ENCODE results near the gene UBTF.

The UBTF gene

GRCh38 chr17:44198721-44199552 is 20.5 kb downstream of the UBTF start:
- in situ Hi-C loops (cut with HindIII; ENCODE audit: low sequenced_read_pairs): no loop called here

- in situ Hi-C loops (cut with HindIII; ENCODE audit: low sequenced_read_pairs): no loop called here
These were observed 21.3 kb downstream of the UBTF start for GRCh38 chr17:44197980-44198720.

GRCh38 chr17:44197107-44197506 is 22.4 kb downstream of the UBTF start:
- in situ Hi-C loops (cut with HindIII; ENCODE audit: low sequenced_read_pairs): no loop called here

GRCh38 chr17:44193326-44194084 is 26.0 kb downstream of the UBTF start:
- in situ Hi-C loops (cut with HindIII; ENCODE audit: low sequenced_read_pairs): no loop called here

- in situ Hi-C loops (cut with HindIII; ENCODE audit: low sequenced_read_pairs): no loop called here
These were observed 26.7 kb downstream of the UBTF start for GRCh38 chr17:44192750-44193149.

GRCh38 chr17:44191941-44192496 is 27.5 kb downstream of the UBTF start:
- in situ Hi-C loops (cut with HindIII; ENCODE audit: low sequenced_read_pairs): no loop called here

GRCh38 chr17:44191369-44191768 is 28.1 kb downstream of the UBTF start:
- in situ Hi-C loops (cut with HindIII; ENCODE audit: low sequenced_read_pairs): no loop called here

GRCh38 chr17:44190481-44190880 is 29.0 kb downstream of the UBTF start:
- in situ Hi-C loops (cut with HindIII; ENCODE audit: low sequenced_read_pairs): no loop called here

GRCh38 chr17:44188576-44189403 is 30.7 kb downstream of the UBTF start:
- in situ Hi-C loops (cut with HindIII; ENCODE audit: low sequenced_read_pairs): no loop called here

- in situ Hi-C loops (cut with HindIII; ENCODE audit: low sequenced_read_pairs): no loop called here
These were observed 32.2 kb downstream of the UBTF start for GRCh38 chr17:44187131-44187899.

GRCh38 chr17:44186307-44187130 is 33.0 kb downstream of the UBTF start, which contains the start of gene TMUB2:
Gene TMUB2 (plus strand): TSS chr17:44186972. CDS start chr17:44187709, 737 bp downstream.
- in situ Hi-C loops (cut with HindIII; ENCODE audit: low sequenced_read_pairs): no loop called here

- in situ Hi-C loops (cut with HindIII; ENCODE audit: low sequenced_read_pairs): no loop called here
These were observed 35.2 kb downstream of the UBTF start for GRCh38 chr17:44184212-44184810.

GRCh38 chr17:44183024-44183423 is 36.5 kb downstream of the UBTF start:
- in situ Hi-C loops (cut with HindIII; ENCODE audit: low sequenced_read_pairs): no loop called here

GRCh38 chr17:44178133-44178532 is 41.3 kb downstream of the UBTF start:
- in situ Hi-C loops (cut with HindIII; ENCODE audit: low sequenced_read_pairs): no loop called here

- in situ Hi-C loops (cut with HindIII; ENCODE audit: low sequenced_read_pairs): no loop called here
These were observed 41.8 kb downstream of the UBTF start for GRCh38 chr17:44177640-44178039.

- in situ Hi-C loops (cut with HindIII; ENCODE audit: low sequenced_read_pairs): no loop called here
These were observed 42.6 kb downstream of the UBTF start for GRCh38 chr17:44176671-44177501.

GRCh38 chr17:44176257-44176656 is 43.2 kb downstream of the UBTF start:
- in situ Hi-C loops (cut with HindIII; ENCODE audit: low sequenced_read_pairs): no loop called here

Data from DLD1 (cell line).